GM21381 (cell line): ENCODE results near the gene HMGCL.
"Not testable (repeated sequence)": the region's sequence is repeated elsewhere in the genome, so short reads cannot be mapped to it uniquely, and the experiment has no call there.

Experiments used
- ATAC-seq: cut with Tn5 transposase; IDR thresholded peaks from one replicate; pipeline ENCODE4 v1.9.1; 2021; ENCODE audit warnings: mild to moderate bottlenecking, moderate library complexity; ENCODE audit not compliant: unreplicated experiment

The HMGCL gene

GRCh38 chr1:23825076-23825761 is at the start of gene HMGCL:
TSS of gene HMGCL (minus strand) at chr1:23825429. CDS start at chr1:23825415, 14 bp downstream.
- ATAC-seq, result peak; percentile 83

DNA sequence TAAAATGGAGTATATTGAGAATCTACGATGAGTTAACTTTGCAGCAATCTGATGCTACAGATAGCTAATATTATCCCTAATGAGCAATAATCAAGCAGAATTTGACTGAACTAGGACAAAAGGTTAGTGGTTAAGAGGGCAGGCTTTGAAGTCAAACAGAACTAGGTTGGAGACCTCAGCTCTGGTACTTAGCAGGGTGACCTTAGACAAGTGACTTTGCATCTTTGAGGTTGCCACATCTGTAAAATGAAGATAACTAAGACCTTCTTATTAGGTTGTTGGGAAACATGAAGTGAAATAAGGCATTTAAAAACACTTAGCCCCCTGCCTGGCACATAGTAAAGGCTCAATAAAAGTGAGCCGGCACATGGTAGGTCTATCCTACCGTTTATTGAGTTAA is 47.2 kb upstream of the HMGCL start:
- ATAC-seq, result no peak

- ATAC-seq, result no peak
Observed at GRCh38 chr1:23869051-23869450, 43.8 kb upstream of the HMGCL start.

DNA sequence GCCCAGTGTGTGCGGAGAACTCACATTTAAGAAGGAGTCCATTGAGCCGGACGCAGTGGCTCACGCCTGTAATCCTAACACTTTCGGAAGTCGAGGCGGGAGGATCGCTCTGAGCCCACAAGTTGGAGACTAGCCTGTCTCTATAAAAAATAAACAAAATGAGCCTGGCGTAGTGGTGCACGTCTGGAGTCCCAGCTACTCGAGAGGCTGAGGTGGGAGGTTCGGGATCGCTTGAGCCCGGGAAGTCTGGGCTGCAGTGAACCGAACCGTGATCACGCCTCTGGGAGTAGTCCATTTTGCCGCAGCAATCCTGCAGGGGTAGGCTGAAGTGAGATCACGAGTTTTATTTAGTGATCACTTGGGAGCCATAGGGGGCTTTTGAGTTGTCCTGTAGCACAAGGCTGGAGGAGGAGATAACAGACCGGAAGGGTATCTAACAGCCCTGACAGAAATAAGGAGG is 43.4 kb upstream of the HMGCL start:
- peak; percentile 11 for ATAC-seq

GRCh38 chr1:23867895-23868556 is 42.8 kb upstream of the HMGCL start, which contains the start of gene FUCA1:
TSS of gene FUCA1 (minus strand) at chr1:23868290. CDS start at chr1:23868286, 4 bp downstream.
- peak; percentile 92 for ATAC-seq

DNA sequence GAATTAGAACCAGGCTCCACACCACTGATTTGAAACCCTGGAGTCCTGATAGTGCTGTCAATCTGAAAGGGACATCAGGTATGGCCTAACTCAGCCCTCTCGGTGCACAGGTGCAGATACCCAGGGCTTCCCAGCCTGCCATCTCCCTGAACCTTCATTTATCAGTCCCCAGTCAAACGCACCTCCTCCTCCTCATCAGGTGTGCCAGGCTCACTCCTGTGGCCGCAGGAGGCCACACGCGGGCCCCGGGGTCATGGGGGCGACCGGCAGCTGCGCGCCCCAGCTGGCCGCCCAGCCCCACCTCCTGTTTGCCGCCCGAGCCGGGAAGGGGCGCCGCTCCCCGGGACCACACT is 42.3 kb upstream of the HMGCL start:
- ATAC-seq, result no peak

DNA sequence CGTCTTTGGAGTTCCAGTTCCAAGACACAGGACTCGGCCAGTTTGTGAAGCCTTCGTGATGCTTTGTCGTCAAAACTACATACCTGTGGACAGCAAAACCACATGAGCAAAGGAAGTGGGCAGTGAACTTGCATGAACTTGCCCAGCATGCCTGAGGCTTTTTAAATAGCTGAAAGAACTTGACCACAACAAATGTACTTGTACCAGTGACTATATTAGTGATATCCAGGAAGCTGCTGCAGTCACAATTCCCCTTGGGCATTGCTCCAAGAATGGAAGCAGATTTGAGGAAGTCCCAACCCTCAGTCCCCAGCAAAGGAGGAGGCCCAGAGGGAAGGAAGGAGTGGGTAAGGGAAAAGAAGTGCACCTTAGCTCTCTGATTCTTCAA is 40.3 kb upstream of the HMGCL start:
- ATAC-seq, result no peak

DNA sequence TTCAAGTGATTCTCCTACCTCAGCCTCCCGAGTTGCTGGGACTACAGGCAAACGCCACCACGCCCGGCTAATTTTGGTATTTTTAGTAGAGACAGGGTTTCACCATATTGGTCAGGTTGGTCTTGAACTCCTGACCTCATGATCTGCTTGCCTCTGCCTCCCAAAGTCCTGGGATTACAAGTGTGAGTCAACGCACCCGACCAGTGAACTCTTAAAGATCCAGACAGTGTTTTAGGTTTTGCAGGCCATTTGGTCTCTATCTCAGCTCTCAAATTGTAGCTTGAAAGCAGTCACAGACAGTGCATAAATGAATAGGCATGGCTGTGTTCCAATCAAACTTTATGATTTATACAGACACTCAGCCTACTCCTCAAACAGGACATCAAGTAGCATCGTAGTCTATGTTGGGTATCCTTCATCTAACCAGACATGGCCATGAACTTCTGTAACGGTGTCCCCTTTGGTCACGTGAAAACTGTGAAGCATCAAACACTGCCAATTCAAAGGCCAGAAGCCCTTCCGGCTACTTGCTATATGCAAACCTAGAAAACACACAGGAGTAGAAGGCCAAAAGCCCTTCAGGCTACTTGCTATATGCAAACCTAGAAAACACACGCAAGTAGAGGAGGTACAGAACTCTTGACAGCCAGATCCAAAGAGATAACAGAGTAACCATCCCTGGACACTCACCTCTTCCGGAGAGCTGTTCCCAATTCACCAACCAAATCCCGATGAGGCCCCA is 39.7 kb upstream of the HMGCL start:
- ATAC-seq, result no peak

GRCh38 chr1:23862640-23863039 is 37.4 kb upstream of the HMGCL start:
- no peak for ATAC-seq

DNA sequence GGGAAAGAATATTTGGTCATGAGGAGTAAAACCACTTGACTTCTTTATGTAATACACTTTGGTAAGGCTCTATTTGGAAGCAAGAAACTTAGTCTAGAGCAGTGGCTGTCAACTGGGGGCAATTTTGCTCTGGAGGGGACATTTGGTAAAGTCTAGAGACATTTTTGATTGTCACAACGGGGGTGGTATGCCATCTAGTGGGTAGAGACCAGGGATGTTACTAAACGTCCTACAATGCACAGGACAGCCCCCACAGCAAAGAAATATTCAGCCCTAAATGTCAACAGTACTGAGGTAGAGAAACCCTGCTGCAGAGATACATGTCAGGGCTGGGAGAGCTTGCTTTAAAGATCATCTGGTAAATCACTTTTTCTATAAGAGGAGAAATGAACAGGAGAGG is 29.3 kb upstream of the HMGCL start:
- ATAC-seq, result no peak

- ATAC-seq, result not testable (repeated sequence)
Observed at GRCh38 chr1:23853124-23853523, 27.9 kb upstream of the HMGCL start.

DNA sequence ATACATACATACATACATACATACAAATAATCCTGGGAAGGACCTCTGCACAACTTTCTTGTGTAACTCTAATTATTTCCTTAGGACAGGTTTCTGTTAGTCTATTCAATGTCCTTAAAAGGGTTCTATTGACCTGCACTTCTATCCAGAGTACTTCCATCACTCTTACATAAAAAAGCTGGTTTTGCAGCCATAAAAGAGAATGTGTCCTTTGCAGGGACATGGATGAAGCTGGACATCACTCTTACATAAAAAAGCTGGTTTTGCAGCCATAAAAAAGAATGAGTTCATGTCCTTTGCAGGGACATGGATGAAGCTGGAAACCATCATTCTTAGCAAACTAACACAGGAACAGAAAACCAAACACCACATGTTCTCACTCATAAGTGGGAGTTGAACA is 26.2 kb upstream of the HMGCL start:
- not testable (repeated sequence) for ATAC-seq

- ATAC-seq, result no peak
Observed at GRCh38 chr1:23848673-23849616, 23.7 kb upstream of the HMGCL start.

GRCh38 chr1:23847482-23848095 is 22.4 kb upstream of the HMGCL start:
- ATAC-seq, result not testable (repeated sequence)

GRCh38 chr1:23845163-23845562 is 19.9 kb upstream of the HMGCL start:
- ATAC-seq, result no peak

DNA sequence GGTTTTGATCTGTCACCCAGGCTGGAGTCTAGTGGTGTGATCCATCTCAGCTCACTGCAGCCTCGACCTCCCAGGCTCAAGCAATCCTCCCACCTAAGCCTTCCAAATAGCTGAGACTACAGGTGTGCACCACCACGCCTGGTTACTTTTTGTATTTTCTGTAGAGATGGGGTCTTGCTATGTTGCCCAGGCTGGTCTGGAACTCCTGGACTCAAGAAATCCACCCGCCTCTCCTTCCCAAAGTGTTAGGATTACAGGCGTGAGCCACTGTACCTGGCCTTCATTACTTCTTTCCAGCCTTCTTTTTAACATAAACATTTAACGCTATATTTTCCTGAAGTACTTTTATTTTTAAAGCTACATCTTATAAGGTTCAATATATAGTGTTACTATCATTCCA is 18.4 kb upstream of the HMGCL start:
- ATAC-seq, result no peak

GRCh38 chr1:23838401-23838866 is 13.2 kb upstream of the HMGCL start:
- ATAC-seq, result no peak

DNA sequence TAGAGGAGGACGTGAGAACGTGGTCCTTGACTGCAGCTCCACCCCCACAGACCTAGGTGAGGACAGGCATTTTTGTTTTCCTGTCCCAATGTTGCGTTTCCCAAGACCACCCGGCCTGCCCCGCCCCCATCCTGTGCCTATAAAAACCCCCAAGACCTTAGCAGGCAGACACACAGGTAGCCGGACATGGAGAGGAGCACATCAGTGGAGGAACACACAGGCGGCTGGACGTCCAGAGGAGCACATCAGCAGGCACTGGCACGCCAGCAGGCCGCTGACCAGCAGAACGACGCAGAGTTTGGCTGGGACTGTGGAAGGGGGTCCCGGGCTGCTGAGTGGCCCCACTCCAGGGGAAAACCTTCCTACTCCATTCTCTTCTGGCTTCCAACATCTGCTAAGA is 12.7 kb upstream of the HMGCL start:
- ATAC-seq, result no peak

GRCh38 chr1:23836037-23836436 is 10.8 kb upstream of the HMGCL start:
- no peak for ATAC-seq

- not testable (repeated sequence) for ATAC-seq
Observed at GRCh38 chr1:23834156-23834555, 8.9 kb upstream of the HMGCL start.
